Measurements from ENCODE around the gene TMPRSS6.

TMPRSS6 gene

DNA sequence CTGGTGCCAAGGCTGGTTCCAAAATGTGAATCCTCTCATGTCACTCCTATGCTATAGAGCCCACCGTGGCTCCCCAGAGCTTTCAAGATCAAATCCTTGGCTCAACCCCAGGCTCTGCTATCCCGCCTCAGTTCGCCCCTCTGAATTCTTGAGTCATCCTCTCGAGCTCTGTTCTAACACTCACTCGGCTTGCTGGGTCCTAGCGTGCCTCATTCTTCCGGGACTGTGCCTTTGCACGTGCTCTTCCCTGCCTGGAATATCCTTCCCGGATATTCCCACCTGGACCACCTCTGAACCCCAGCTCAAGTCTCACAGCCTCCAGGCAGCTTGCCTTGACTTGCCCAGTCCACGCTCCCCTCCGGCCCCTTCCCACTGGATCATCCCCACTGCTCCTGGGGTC, 45.0 kb downstream of the TMPRSS6 start:
- H3K4me3 ChIP-seq (ENCODE audit: low read length) = no peak overlapping the region

DNA sequence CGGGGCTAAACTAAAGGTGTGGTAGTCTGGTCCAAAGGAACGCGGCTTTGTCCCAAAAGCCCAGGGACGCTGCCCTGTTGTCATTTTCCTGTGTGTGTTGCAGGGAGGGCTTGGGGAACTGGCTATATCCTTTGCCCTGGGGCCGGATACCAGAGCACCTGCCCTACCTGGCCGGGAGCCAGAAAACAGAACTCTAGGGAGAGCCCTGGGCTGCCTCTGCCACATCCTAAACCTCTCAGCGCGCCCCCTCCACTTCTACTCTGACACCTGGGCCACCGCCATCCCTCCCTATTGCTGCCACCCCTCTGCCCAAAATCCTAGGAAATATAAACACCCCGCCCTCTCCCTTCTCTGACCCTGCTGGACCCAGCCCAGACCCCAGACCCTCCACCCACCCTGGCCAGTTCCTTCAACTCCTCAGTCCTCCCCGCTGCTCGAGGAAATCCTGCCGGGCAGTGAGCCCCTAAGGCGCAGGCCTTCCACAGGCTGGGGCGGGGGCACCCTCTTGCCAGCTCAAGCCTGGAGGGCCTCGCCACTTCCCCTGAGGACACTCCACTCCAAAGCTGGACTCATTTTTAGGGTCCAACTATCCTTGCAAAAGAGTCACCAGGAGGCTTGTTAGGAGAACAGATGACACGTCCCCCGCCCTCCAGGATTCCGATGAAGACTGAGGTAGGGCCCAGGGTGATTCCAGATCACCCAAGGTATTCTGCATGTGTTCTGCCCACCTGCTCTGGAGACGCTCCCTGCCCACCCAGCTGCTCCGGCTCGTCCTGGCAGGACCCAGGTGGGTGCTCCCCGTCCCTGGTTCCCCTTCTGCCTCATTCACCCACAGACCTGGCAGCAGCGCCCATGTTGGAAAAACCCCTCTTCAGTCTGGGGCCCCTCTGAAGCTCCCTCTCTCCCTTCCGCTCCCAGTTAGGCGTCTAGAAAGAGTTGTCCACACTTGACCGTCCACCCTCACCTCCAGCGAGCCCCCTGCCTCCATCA, 45.8 kb downstream of the TMPRSS6 start:
- Histone ChIP-seq H3K4me1 (ENCODE audit: low read length) (peaks cover 18% of the 10 kb centered on the region), H3K9ac (ENCODE audit: low read length) (no peak overlapping the region), H3K4me2 (ENCODE audit: low read length) (no peak overlapping the region), H3K27ac (ENCODE audit: low read length) (no peak overlapping the region), H4K20me1 (ENCODE audit: insufficient read depth, low read length) (0 out of 2 replicates have a peak, but pooled peaks cover 7% of the 10 kb centered on the region), H2AFZ (ENCODE audit: low read depth, low read length) (no peak overlapping the region), H3K79me2 (ENCODE audit: low read length) (no peaks in the 10 kb centered on the region), H3K9me3 (ENCODE audit: insufficient read depth, low read length) (no peaks in the 10 kb centered on the region), H3K4me3 (ENCODE audit: low read length) (no peak overlapping the region), H3K36me3 (replicated peaks; ENCODE audit: low read depth, low read length) (peaks cover 41% of the 10 kb centered on the region), H3K27me3 (ENCODE audit: low read depth, low read length) (no peaks in the 10 kb centered on the region)
- TF ChIP-seq EZH2phosphoT487 (IDR thresholded peaks at IDR 0.05; ENCODE audit: low read depth) = no peak

More for the DNA sequence above, 45.0 kb downstream of the TMPRSS6 start:
- no peak overlapping the region for H3K9ac ChIP-seq (ENCODE audit: low read length)
- no peaks in the 10 kb centered on the region for H3K9me3 ChIP-seq (ENCODE audit: insufficient read depth, low read length)
- no peaks in the 10 kb centered on the region for H3K79me2 ChIP-seq (ENCODE audit: low read length)
- H3K36me3 ChIP-seq (replicated peaks; ENCODE audit: low read depth, low read length) = peaks cover 47% of the 10 kb centered on the region
- H3K27me3 ChIP-seq (ENCODE audit: low read depth, low read length) = no peaks in the 10 kb centered on the region
- no peak overlapping the region for H3K4me2 ChIP-seq (ENCODE audit: low read length)
- peaks cover 18% of the 10 kb centered on the region for H3K4me1 ChIP-seq (ENCODE audit: low read length)
- 0 out of 2 replicates have a peak, but pooled peaks cover 7% of the 10 kb centered on the region for H4K20me1 ChIP-seq (ENCODE audit: insufficient read depth, low read length)
- no peak overlapping the region for H3K27ac ChIP-seq (ENCODE audit: low read length)
- no peak overlapping the region for H2AFZ ChIP-seq (ENCODE audit: low read depth, low read length)
- TF ChIP-seq, protein P1, sequence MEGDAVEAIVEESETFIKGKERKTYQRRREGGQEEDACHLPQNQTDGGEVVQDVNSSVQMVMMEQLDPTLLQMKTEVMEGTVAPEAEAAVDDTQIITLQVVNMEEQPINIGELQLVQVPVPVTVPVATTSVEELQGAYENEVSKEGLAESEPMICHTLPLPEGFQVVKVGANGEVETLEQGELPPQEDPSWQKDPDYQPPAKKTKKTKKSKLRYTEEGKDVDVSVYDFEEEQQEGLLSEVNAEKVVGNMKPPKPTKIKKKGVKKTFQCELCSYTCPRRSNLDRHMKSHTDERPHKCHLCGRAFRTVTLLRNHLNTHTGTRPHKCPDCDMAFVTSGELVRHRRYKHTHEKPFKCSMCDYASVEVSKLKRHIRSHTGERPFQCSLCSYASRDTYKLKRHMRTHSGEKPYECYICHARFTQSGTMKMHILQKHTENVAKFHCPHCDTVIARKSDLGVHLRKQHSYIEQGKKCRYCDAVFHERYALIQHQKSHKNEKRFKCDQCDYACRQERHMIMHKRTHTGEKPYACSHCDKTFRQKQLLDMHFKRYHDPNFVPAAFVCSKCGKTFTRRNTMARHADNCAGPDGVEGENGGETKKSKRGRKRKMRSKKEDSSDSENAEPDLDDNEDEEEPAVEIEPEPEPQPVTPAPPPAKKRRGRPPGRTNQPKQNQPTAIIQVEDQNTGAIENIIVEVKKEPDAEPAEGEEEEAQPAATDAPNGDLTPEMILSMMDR (IDR thresholded peaks at IDR 0.05; ENCODE audit: low read depth, low read length) = no peak
- no peak for TF ChIP-seq EZH2phosphoT487 (IDR thresholded peaks at IDR 0.05; ENCODE audit: low read depth)

DNA sequence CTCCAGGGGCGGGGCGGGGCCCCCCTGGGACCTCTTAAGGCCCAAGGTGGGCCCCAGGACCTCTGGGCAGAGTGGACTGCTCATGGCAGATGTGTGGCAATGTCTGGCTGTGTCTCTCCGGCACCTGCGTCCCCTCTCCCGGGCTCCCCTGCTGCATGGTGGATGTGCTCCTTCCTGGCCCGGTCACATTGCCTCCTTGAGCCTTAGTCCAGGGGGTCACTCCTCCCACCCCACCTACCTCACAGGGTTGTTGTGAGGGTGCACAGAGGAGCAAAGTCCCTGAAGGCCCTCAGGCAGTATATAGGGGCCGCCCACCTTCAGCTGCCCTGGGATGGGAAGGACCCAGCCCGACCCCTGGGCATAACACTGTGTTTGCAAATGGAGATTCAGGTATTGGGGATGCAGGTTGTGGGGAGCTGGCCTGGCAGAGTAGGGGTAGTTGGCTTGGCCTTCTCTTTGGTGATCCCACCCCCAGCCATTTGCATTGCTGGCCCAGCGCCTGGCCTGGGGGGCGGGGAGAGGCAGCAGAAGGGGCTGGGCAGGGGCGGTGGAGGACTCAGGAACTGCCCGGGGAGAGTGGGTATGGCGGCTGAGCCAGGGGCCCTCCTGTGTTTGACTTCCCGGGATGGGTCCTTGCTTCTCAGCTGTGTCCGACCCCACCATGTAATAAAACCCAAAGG, 46.7 kb downstream of the TMPRSS6 start:
- Histone ChIP-seq H3K27me3 (ENCODE audit: low read depth, low read length) (no peaks in the 10 kb centered on the region), H3K4me2 (ENCODE audit: low read length) (no peak overlapping the region), H3K79me2 (ENCODE audit: low read length) (no peaks in the 10 kb centered on the region), H3K36me3 (replicated peaks; ENCODE audit: low read depth, low read length) (peaks cover 32% of the 10 kb centered on the region), H3K9me3 (ENCODE audit: insufficient read depth, low read length) (no peaks in the 10 kb centered on the region), H3K4me3 (ENCODE audit: low read length) (no peak overlapping the region), H4K20me1 (ENCODE audit: insufficient read depth, low read length) (no peaks in the 10 kb centered on the region), H3K27ac (ENCODE audit: low read length) (no peak overlapping the region), H2AFZ (ENCODE audit: low read depth, low read length) (no peak overlapping the region), H3K4me1 (ENCODE audit: low read length) (peaks cover 18% of the 10 kb centered on the region), H3K9ac (ENCODE audit: low read length) (no peak overlapping the region)
- TF ChIP-seq, protein P1 (IDR thresholded peaks at IDR 0.05; ENCODE audit: low read depth, low read length) = no peak
- no peak for TF ChIP-seq EZH2phosphoT487 (IDR thresholded peaks at IDR 0.05; ENCODE audit: low read depth)

DNA sequence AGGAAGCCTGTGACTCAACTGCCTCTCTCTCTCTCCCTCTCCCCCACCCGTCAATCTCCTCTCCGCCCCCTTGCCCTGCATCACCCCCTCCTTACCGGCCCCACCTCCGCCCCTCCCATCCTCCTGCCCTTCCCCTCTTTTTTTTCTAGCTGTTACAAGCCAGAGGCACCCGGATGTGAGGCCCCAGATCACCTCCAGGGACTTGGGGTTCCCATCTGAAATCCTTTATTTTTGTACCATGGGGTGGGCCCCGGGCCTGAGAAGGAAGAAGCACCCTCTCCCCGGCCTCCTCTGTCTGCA, 47.2 kb downstream of the TMPRSS6 start:
- Histone ChIP-seq H3K27ac (ENCODE audit: low read length) (no peak overlapping the region), H3K9ac (ENCODE audit: low read length) (no peak overlapping the region), H3K79me2 (ENCODE audit: low read length) (no peaks in the 10 kb centered on the region), H3K27me3 (ENCODE audit: low read depth, low read length) (no peaks in the 10 kb centered on the region), H3K4me2 (ENCODE audit: low read length) (no peak overlapping the region), H3K4me3 (ENCODE audit: low read length) (no peak overlapping the region), H2AFZ (ENCODE audit: low read depth, low read length) (no peak overlapping the region), H4K20me1 (ENCODE audit: insufficient read depth, low read length) (no peaks in the 10 kb centered on the region), H3K36me3 (replicated peaks; ENCODE audit: low read depth, low read length) (peaks cover 27% of the 10 kb centered on the region), H3K4me1 (ENCODE audit: low read length) (peaks cover 18% of the 10 kb centered on the region), H3K9me3 (ENCODE audit: insufficient read depth, low read length) (no peaks in the 10 kb centered on the region)
- TF ChIP-seq, protein P1 (IDR thresholded peaks at IDR 0.05; ENCODE audit: low read depth, low read length) = no peak
- TF ChIP-seq EZH2phosphoT487 (IDR thresholded peaks at IDR 0.05; ENCODE audit: low read depth) = no peak
